ENCODE results near the gene FBXL19. TPM values are rescaled to one million over a fixed set of nuclear protein-coding genes. Genes with fewer than 3 reads are reported as not detected.
A peak's percentile ranks its signal among the peaks of the same experiment; 100 is the strongest.

The FBXL19 gene
- total and polyA plus RNA-seq, 2 of the 13 experiments (the other 11 are each of a cell fraction or from before 2014, with no cell fraction given): 6.0 to 13.7 TPM

DNA sequence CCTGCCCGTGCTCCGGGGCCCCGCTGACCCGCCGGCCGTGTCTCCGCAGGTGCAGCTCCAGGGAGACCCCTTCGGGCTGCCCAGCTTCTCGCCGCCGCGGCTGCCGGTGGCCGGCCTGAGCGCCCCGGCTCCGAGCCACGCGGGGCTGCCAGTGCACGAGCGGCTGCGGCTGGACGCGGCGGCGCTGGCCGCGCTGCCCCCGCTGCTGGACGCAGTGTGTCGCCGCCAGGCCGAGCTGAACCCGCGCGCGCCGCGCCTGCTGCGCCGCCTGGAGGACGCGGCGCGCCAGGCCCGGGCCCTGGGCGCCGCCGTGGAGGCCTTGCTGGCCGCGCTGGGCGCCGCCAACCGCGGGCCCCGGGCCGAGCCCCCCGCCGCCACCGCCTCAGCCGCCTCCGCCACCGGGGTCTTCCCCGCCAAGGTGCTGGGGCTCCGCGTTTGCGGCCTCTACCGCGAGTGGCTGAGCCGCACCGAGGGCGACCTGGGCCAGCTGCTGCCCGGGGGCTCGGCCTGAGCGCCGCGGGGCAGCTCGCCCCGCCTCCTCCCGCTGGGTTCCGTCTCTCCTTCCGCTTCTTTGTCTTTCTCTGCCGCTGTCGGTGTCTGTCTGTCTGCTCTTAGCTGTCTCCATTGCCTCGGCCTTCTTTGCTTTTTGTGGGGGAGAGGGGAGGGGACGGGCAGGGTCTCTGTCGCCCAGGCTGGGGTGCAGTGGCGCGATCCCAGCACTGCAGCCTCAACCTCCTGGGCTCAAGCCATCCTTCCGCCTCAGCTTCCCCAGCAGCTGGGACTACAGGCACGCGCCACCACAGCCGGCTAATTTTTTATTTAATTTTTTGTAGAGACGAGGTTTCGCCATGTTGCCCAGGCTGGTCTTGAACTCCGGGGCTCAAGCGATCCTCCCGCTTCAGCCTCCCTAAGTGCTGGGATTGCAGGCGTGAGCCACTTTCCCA is 21.1 kb upstream of the FBXL19 start (continued):
- TF ChIP-seq, protein P1, sequence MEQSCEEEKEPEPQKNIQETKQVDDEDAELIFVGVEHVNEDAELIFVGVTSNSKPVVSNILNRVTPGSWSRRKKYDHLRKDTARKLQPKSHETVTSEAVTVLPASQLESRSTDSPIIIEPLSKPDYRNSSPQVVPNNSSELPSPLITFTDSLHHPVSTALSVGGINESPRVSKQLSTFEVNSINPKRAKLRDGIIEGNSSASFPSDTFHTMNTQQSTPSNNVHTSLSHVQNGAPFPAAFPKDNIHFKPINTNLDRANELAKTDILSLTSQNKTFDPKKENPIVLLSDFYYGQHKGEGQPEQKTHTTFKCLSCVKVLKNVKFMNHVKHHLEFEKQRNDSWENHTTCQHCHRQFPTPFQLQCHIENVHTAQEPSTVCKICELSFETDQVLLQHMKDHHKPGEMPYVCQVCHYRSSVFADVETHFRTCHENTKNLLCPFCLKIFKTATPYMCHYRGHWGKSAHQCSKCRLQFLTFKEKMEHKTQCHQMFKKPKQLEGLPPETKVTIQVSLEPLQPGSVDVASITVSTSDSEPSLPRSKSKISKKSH (CRISPR knock-in tag; IDR thresholded peaks at IDR 0.05; ENCODE audit: borderline replicate concordance): peak; percentile 43; the same call in 1 of the 2 replicates
- TF ChIP-seq ATM (IDR thresholded peaks at IDR 0.05; ENCODE audit: borderline replicate concordance) (no peak), MXD4 (CRISPR knock-in tag; IDR thresholded peaks at IDR 0.05) (no peak), SIX1 (CRISPR knock-in tag; IDR thresholded peaks at IDR 0.05; ENCODE audit: borderline replicate concordance) (no peak), MYNN (CRISPR knock-in tag; IDR thresholded peaks at IDR 0.05; ENCODE audit: low read depth) (no peak), ZNF768 (CRISPR knock-in tag; IDR thresholded peaks at IDR 0.05) (no peak), SNAI1 (CRISPR knock-in tag; IDR thresholded peaks at IDR 0.05; ENCODE audit: borderline replicate concordance) (no peak), NONO (IDR thresholded peaks at IDR 0.05) (no peak), NONO (CRISPR knock-in tag; conservative IDR thresholded peaks at IDR 0.05) (no peak), HNRNPH1 (optimal IDR thresholded peaks at IDR 0.05; ENCODE audit: low read depth, low read length) (no peak), FOXM1 (CRISPR knock-in tag; IDR thresholded peaks at IDR 0.05) (no peak), THYN1 (CRISPR knock-in tag; IDR thresholded peaks at IDR 0.05; ENCODE audit: borderline replicate concordance, low read depth) (no peak), NKX3-1 (CRISPR knock-in tag; IDR thresholded peaks at IDR 0.05) (no peak), MAFF (IDR thresholded peaks at IDR 0.05; ENCODE audit: low read depth, low read length) (no peak), NR2F1 (CRISPR knock-in tag; IDR thresholded peaks at IDR 0.05) (no peak), HDAC2 (CRISPR knock-in tag; IDR thresholded peaks at IDR 0.05) (no peak), SATB2 (CRISPR knock-in tag; IDR thresholded peaks at IDR 0.05) (no peak)
- TF ChIP-seq, protein P2, sequence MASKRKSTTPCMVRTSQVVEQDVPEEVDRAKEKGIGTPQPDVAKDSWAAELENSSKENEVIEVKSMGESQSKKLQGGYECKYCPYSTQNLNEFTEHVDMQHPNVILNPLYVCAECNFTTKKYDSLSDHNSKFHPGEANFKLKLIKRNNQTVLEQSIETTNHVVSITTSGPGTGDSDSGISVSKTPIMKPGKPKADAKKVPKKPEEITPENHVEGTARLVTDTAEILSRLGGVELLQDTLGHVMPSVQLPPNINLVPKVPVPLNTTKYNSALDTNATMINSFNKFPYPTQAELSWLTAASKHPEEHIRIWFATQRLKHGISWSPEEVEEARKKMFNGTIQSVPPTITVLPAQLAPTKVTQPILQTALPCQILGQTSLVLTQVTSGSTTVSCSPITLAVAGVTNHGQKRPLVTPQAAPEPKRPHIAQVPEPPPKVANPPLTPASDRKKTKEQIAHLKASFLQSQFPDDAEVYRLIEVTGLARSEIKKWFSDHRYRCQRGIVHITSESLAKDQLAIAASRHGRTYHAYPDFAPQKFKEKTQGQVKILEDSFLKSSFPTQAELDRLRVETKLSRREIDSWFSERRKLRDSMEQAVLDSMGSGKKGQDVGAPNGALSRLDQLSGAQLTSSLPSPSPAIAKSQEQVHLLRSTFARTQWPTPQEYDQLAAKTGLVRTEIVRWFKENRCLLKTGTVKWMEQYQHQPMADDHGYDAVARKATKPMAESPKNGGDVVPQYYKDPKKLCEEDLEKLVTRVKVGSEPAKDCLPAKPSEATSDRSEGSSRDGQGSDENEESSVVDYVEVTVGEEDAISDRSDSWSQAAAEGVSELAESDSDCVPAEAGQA (IDR thresholded peaks at IDR 0.05; ENCODE audit: low read depth): no peak
- TF ChIP-seq, protein P2 (CRISPR knock-in tag; IDR thresholded peaks at IDR 0.05; ENCODE audit: borderline replicate concordance): no peak
- TF ChIP-seq, protein P3, sequence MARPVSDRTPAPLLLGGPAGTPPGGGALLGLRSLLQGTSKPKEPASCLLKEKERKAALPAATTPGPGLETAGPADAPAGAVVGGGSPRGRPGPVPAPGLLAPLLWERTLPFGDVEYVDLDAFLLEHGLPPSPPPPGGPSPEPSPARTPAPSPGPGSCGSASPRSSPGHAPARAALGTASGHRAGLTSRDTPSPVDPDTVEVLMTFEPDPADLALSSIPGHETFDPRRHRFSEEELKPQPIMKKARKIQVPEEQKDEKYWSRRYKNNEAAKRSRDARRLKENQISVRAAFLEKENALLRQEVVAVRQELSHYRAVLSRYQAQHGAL (CRISPR knock-in tag; IDR thresholded peaks at IDR 0.05; ENCODE audit: not compliant biosample characterization): no peak
- TF ChIP-seq, protein P4, sequence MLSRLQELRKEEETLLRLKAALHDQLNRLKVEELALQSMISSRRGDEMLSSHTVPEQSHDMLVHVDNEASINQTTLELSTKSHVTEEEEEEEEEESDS (CRISPR knock-in tag; IDR thresholded peaks at IDR 0.05; ENCODE audit: borderline replicate concordance): no peak

Measured in HepG2 (cell line).